PFSK-1 (cell line): ENCODE data around the gene SHBG.

ENCODE experiments used
- FOXP2 ChIP-seq: optimal IDR thresholded peaks from 2 replicates; pipeline ENCODE3; 2011; ENCODE audit warnings: borderline replicate concordance, control low read depth, inconsistent platforms; ENCODE audit not compliant: insufficient read depth; ENCODE audit errors: extremely low read length, extremely low read depth
- POLR2AphosphoS5 ChIP-seq: IDR thresholded peaks from 2 replicates; pipeline ENCODE4 v1.6.1; 2012; ENCODE audit warnings: low read depth, mild to moderate bottlenecking, control low read depth, low read length, moderate library complexity
- SIN3A ChIP-seq: IDR thresholded peaks from 2 replicates; pipeline ENCODE4 v1.6.1; 2012; ENCODE audit warnings: mild to moderate bottlenecking, low read length, moderate library complexity, borderline replicate concordance; ENCODE audit not compliant: insufficient read depth
- TAF1 ChIP-seq: IDR thresholded peaks from 2 replicates; pipeline ENCODE4 v1.6.1; 2012; ENCODE audit warnings: low read length, control low read depth, borderline replicate concordance; ENCODE audit not compliant: insufficient read depth
- TF ChIP-seq, protein P1 (sequence below), 2 experiments: IDR thresholded peaks; 2 replicates each; pipeline versions ENCODE4 v1.6.1 to v1.8.0; 2011 to 2012; ENCODE audit warnings: low read depth in 2 of 2, low read length in 2 of 2, control low read depth in 1 of 2, inconsistent platforms in 1 of 2, mild to moderate bottlenecking in 1 of 2, moderate library complexity in 1 of 2; ENCODE audit not compliant: insufficient read depth in 1 of 2

The SHBG gene

DNA sequence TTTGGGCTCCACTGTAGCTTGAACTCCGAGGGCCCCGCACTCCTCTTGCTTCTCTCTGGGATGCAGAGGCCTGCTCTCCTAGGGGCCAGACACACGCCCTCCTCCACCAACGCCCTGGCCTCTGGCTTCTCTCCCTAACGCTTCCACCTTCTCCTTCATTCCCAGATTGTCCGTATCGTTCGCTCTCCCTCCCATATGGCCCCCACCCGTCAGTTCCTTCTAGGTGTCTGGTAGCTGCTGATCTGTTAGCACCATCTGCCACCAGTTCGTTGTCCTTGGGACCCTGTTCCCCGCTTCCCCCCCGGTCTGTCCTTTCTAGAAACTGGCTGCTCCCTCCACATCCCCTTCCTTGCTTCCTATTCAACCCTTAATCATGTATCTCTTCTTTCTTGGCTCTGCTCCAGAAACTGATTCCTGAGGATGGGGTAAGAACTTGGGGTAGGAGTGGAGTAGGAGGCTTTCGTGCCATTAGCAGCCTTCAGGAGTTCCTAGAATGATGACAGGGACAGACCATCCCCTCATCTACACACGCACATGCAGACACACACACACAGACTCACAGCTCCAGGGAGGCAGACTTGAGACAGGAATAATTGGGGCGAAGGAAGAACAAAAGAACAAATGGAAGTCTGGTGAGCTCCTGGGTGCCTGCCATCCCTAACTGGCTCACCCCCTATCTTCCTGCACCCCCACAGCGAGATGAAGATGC is 25.1 kb downstream of the SHBG start:
- TF ChIP-seq POLR2AphosphoS5 = no peak
- TF ChIP-seq SIN3A = no peak
- TF ChIP-seq TAF1 = no peak
- TF ChIP-seq, protein P1, sequence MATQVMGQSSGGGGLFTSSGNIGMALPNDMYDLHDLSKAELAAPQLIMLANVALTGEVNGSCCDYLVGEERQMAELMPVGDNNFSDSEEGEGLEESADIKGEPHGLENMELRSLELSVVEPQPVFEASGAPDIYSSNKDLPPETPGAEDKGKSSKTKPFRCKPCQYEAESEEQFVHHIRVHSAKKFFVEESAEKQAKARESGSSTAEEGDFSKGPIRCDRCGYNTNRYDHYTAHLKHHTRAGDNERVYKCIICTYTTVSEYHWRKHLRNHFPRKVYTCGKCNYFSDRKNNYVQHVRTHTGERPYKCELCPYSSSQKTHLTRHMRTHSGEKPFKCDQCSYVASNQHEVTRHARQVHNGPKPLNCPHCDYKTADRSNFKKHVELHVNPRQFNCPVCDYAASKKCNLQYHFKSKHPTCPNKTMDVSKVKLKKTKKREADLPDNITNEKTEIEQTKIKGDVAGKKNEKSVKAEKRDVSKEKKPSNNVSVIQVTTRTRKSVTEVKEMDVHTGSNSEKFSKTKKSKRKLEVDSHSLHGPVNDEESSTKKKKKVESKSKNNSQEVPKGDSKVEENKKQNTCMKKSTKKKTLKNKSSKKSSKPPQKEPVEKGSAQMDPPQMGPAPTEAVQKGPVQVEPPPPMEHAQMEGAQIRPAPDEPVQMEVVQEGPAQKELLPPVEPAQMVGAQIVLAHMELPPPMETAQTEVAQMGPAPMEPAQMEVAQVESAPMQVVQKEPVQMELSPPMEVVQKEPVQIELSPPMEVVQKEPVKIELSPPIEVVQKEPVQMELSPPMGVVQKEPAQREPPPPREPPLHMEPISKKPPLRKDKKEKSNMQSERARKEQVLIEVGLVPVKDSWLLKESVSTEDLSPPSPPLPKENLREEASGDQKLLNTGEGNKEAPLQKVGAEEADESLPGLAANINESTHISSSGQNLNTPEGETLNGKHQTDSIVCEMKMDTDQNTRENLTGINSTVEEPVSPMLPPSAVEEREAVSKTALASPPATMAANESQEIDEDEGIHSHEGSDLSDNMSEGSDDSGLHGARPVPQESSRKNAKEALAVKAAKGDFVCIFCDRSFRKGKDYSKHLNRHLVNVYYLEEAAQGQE (IDR thresholded peaks at IDR 0.05; ENCODE audit: insufficient read depth in 1 of 2, low read depth in 2 of 2, low read length in 2 of 2) = no peak
- no peak for TF ChIP-seq FOXP2

DNA sequence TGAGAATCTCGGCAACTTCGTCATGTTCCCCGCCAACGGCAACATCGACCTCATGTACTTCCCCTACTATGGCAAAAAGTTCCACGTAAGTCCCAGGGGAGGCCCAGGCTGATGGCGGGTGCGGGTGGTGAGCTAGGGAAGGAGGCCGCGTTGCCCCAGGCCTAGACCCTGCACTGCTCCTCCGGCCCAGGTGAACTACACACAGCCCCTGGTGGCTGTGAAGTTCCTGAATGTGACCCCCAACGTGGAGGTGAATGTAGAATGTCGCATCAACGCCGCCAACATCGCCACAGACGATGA is 25.6 kb downstream of the SHBG start:
- TF ChIP-seq SIN3A (no peak), TAF1 (no peak), FOXP2 (no peak), POLR2AphosphoS5 (no peak)
- TF ChIP-seq, protein P1 (IDR thresholded peaks at IDR 0.05; ENCODE audit: insufficient read depth in 1 of 2, low read depth in 2 of 2, low read length in 2 of 2) = no peak

DNA sequence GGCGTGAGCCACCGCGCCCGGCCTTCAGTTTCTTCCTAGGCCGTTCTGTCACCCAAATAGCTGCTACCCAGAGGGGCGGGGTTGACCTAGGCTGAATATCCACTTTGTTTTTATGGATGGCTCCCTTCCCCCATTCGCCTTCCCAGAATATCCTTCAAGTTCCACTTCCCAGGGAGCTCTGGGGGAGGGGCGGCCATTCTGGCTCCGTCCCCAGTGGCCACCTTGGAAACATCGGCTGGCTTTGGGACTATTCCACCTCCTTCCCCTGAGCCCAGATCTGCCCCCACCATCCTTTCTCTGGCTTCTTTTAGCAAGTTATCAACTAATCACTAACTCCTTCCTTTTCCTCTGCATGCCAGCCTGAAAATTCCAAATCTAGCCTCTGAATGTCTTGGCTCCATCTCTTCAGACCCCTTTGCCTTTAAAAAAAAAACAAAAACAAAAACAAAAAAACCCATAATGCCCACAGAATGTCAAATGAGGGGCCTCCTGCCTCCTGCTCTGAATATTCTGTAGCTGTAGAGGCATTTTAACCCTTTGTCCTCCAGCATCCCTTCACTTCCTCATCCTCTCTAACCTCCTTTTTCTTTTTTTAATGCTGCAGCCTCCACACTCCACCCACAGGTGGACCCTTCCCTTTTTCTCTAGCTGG is 27.1 kb downstream of the SHBG start:
- TF ChIP-seq POLR2AphosphoS5 (no peak), TAF1 (no peak), FOXP2 (no peak), SIN3A (no peak)
- TF ChIP-seq, protein P1 (IDR thresholded peaks at IDR 0.05; ENCODE audit: insufficient read depth in 1 of 2, low read depth in 2 of 2, low read length in 2 of 2) = no peak

DNA sequence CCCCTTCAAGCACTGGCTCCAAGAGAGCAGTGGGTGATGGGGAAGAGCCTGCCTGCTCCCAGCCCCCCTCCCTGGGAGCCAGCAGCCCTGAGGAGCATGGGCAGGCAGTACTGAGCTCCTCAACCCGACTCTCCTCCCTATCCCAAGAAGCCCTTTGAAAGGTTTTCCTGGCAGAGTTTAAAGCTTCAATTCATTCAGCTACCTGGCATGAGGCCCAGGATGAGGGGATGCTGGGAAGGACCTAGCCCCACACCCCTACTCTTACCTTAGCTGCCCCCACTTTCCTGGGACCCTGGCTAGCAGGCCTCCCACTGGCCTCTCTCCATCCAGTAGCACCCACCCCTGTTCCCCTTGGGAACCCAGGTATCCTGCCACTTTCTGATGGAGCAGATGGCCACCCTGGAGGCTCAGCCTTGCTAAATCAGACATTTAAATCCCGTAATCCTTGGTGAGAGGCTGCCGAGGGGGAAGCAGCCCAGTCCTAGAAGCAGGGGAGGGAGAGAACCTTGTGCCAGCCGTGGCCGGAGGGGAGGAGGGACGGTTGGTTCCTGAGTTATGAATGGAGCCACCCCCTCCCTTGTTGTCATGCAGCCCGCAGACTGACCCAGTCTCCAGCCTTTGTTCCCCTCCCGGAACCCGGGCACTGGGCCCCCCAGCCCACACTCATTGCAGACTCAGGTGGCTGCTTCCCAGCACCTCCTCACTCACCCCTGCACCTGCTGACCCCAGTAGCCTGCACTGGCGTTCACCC is 37.9 kb downstream of the SHBG start:
- TF ChIP-seq, protein P1 (IDR thresholded peaks at IDR 0.05; ENCODE audit: insufficient read depth in 1 of 2, low read depth in 2 of 2, low read length in 2 of 2) = no peak
- TF ChIP-seq SIN3A (no peak), FOXP2 (no peak), POLR2AphosphoS5 (no peak; the same call in 1 of the 2 replicates), TAF1 (no peak)
